ENCODE data around the gene KRTAP4-5.
"Not testable (repeated sequence)": the region's sequence is repeated elsewhere in the genome, so short reads cannot be mapped to it uniquely, and the experiment has no call there.

The KRTAP4-5 gene

DNA sequence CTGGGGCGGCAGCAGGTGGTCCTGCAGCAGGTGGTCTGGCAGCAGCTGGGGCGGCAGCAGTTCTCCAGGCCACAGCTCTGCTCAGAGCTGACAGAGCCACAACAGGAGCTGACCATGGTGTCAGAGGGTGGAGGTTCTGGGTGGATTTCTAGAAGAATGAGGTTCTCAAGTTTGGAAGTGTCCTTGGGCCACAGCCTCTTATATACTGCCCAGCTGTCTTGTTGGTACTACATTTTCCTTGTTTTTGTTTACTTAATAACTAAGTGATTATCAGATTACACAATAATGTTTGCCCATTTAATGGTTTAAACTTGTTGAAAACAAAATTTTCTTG, at the start of gene KRTAP4-5:
TSS of gene KRTAP4-5 (minus strand) at position 174 of the 334 bp plus-strand sequence. CDS start at position 116, 58 bp downstream.
- DNase-seq (ENCODE audit: low read depth in 3 of 3, low spot score in 1 of 3) = no peak

DNA sequence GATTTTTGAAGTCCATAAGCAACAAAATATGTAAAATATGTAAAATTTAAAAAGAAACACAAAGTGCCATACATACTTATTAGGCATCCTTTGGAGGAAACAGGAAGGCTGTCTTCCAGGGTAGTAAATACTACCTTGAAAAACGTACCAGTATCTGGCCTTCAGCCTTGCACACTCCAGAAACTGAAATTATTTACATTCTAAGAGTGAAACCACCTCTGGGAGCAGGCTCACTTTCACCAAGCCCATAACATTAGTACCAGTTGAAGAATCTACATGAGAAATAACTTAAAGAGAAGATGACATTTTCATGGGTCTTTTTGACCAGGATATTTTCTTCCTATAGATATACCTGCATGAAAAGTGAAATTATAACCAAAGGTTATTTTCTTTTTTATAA, 46.4 kb upstream of the KRTAP4-5 start:
- DNase-seq (ENCODE audit: low read depth in 3 of 3, low spot score in 1 of 3) = no peak

DNA sequence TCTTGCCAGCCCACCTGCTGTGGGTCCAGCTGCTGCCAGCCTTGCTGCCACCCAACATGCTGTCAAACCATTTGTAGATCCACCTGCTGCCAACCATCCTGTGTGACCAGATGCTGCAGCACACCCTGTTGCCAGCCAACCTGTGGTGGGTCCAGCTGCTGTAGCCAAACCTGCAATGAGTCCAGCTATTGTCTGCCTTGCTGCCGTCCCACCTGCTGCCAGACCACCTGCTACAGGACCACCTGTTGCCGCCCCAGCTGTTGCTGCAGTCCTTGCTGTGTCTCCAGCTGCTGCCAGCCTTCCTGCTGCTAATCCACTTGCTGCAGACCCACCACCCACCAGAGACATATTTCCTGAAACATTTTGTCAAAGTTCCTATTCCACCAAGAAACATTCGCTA, 40.7 kb upstream of the KRTAP4-5 start:
- no peak for DNase-seq (ENCODE audit: low read depth in 3 of 3, low spot score in 1 of 3)

DNA sequence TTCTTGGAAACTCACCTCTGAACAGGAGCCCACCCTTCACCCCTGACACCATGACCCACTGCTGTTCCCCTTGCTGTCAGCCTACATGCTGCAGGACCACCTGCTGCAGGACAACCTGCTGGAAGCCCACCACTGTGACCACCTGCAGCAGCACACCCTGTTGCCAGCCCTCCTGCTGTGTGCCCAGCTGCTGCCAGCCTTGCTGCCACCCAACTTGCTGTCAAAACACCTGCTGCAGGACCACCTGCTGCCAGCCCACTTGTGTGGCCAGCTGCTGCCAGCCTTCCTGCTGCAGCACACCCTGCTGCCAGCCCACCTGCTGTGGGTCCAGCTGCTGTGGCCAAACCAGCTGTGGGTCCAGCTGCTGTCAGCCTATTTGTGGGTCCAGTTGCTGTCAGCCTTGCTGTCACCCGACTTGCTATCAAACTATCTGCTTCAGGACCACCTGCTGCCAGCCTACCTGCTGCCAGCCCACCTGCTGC, 40.3 kb upstream of the KRTAP4-5 start, which contains the start of gene KRTAP9-1:
TSS of gene KRTAP9-1 (plus strand) at position 51 of the 482 bp plus-strand sequence. CDS start at position 51, 0 bp downstream.
- DNase-seq (ENCODE audit: low read depth in 3 of 3, low spot score in 1 of 3) = not testable (repeated sequence)

DNA sequence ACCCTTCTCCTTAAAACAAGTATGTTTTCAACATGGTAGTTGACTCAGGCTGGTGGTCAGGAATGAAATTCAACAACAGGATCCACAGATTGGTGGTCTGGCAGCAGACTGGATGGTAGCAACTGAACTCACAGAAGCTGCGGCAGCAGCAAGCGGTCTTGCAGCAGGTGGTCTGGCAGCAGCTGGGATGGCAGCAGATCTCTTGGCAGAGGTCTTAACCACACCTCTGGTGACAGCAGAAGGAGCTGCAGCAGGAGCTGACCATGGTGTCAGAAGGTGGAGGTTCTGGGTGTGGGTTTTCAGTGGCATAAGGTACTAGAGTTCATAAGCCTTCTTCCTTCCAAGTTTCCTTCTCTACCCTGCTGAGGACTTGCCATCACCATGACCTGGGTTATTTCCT, 37.2 kb upstream of the KRTAP4-5 start:
- no peak for DNase-seq (ENCODE audit: low read depth in 3 of 3, low spot score in 1 of 3)

DNA sequence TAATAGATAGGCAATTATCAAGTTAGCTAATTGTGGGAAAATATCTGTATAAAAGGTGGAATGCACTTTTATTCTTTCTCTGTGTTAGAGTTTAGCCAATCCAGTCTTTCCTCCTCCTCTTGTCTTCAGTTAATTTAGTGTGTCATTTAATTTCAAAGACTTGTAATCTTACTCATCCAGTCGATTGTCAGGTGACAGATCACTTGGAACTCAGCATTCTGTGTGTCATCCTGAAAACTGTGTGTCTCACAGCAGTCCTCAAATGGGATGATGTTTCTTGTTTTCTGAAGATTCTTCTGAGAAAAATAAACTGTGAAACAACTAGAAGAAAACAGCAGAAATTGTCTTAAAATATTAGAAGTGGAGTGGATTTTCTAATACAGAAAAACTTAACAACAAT, 35.4 kb upstream of the KRTAP4-5 start:
- no peak for DNase-seq (ENCODE audit: low read depth in 3 of 3, low spot score in 1 of 3)

DNA sequence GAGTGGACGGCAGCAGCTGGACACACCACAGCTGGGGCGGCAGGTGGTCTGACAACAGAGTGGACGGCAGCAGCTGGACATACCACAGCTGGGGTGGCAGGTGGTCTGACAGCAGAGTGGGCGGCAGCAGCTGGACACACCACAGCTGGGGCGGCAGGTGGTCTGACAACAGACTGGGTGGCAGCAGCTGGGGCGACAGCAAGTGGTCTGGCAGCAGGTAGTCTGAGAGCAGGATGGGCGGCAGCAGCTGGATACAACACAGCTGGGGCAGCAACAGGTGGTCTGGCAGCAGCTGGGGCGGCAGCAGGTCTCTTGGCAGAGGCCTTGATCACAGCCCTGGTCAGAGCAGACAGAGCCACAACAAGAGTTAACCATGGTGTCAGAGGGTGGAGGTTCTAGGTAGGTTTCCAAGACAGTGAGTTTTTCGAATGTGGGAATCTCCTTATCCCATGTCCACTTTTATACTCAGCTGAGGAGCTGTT, 34.9 kb upstream of the KRTAP4-5 start, which contains the start of gene KRTAP4-1:
TSS of gene KRTAP4-1 (minus strand) at position 432 of the 482 bp plus-strand sequence. CDS start at position 375, 57 bp downstream.
- no peak for DNase-seq (ENCODE audit: low read depth in 3 of 3, low spot score in 1 of 3)

DNA sequence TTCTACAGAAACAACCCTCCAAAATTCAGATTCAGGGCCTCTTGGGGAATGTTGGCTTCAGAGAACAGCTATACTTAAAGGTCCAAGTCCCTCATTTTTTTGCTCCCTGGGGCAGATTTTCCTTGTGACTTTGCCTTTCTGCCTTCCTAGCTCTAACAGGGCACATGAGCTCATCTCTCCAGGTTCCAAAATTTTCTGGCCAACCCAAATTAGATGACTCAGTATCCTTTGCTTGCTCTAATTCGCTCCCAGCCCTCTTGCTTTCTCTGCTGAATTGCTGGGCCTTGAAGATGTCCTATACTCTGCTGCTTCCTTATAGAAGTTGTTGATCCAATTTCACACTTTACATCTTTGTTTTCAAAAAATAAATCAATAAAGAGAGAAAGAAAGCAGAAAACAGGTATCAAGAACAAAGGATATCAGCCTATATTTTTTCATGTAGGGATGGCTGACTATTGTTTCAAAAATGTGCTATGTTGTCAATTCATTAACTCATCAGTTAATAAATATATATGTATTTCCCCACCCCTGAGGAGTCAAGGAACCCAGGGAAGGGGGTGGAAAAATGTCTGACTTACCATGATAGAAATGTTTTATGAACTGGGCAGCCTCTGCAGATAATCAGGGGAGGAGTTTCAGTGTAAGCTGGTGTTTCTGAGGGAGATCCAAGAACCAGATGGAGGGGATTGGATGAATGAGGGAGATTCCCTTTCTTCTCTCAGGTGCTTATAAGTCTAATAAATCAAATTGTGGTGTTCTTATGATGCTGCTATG, 29.4 kb upstream of the KRTAP4-5 start:
- no peak for DNase-seq (ENCODE audit: low read depth in 3 of 3, low spot score in 1 of 3)

DNA sequence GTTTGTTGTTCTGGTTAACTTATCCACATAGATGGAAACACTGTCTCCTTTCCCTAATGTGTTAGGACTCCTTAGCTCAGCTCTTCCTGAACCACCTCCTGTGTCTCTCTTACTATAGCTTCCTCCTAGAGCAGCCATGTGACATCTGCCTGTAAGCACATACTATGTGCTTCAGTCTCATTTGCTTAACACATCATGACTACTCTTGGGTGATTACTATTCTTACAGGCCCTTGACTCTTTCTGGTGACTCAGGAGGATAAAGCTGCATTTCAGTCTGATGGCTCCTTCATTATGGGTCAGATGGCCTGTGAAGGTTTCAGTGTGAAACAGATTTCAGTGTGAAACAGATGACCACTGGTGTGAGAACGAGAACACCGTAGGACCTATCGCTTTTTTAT, 28.7 kb upstream of the KRTAP4-5 start:
- no peak for DNase-seq (ENCODE audit: low read depth in 3 of 3, low spot score in 1 of 3)

DNA sequence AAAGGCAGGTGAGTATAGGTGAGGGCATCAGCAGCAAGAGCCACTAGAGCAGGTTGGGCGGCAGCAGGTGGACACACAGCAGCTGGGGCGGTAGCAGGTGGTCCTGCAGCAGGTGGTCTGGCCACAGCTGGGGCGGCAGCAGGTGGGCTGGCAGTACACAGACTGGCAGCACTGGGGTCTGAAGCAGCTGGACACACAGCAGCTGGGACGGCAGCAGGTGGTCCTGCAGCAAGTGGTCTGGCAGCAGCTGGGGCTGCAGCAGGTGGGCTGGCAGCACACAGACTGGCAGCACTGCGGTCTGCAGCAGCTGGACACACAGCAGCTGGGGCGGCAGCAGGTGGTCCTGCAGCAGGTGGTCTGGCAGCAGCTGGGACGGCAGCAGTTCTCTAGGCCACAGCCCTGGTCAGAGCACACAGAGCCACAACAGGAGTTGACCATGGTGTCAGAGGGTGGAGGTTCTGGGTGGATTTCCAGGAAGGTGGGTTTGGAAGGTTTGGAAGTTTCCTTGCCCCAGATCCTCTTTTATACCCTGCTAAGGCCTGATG, 28.2 kb upstream of the KRTAP4-5 start, which contains the start of gene KRTAP4-2:
TSS of gene KRTAP4-2 (minus strand) at position 495 of the 545 bp plus-strand sequence. CDS start at position 438, 57 bp downstream.
- no peak for DNase-seq (ENCODE audit: low read depth in 3 of 3, low spot score in 1 of 3)

DNA sequence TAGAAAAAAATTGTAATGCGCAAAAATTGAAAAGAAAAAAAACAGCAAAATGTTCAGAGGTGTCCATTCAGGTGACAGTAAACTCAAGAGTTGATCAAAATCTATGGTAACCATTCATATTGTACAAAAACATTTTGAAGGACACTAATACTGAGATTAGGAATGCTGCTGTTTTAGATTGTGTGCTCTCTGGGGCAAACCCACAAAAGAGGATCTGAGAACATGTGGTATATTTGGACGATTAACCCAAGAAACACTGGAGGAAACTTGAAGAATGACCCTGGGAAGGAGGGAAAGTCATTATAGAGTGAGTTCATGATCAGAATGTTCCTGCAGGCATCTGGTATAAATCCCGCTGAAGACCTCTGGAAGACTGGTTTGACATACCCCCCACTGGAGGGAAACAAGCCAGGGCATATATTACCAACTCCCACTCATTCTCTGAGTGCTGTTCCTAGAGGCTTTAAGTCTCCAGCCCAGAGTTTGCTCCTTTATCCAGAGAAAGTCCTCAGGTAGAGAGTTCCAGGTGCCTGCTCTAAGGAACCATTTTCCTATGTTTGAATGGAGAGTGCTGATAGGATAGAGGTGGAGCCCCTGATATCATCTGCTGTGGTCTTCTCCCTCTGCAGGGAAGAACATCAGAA, 27.2 kb upstream of the KRTAP4-5 start:
- no peak for DNase-seq (ENCODE audit: low read depth in 3 of 3, low spot score in 1 of 3)

DNA sequence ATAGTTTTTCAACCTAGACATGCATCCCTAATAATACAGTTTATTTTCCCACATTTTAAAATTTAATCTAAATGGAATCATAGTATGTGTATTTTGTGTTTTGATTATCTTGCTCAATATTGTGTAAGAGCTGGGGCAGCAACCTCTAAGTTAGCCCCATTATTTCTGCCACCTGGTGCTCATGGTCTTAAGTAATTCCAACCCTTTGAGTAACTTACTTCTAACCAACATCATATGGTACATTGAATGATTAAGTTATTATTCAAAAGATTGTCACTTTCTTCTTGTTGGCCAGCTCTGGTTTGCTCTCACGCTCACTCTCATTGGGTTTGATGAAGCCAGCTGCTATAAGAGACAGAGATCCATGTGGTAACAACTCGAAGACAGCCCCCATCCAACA, 22.3 kb upstream of the KRTAP4-5 start:
- DNase-seq (ENCODE audit: low read depth in 3 of 3, low spot score in 1 of 3) = no peak

DNA sequence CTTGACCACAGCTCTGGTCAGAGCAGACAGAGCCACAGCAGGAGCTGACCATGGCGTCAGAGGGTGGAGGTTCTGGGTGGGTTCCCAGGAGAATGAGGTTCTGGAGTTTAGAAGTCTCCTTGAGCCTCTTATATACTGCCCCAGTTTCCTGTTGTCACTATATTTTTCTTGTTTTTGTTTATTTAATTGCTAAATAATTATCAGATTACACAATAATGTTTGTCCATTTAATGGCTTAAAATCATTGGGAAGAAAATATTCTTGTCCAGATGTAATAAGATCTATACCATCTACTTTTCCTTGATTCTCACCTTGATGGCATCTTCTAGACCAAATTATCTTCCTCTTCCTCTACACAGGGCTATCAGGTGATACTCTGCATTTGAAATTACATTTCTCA, 18.5 kb upstream of the KRTAP4-5 start, which contains the start of gene KRTAP4-3:
TSS of gene KRTAP4-3 (minus strand) at position 101 of the 400 bp plus-strand sequence. CDS start at position 52, 49 bp downstream.
- no peak for DNase-seq (ENCODE audit: low read depth in 3 of 3, low spot score in 1 of 3)

DNA sequence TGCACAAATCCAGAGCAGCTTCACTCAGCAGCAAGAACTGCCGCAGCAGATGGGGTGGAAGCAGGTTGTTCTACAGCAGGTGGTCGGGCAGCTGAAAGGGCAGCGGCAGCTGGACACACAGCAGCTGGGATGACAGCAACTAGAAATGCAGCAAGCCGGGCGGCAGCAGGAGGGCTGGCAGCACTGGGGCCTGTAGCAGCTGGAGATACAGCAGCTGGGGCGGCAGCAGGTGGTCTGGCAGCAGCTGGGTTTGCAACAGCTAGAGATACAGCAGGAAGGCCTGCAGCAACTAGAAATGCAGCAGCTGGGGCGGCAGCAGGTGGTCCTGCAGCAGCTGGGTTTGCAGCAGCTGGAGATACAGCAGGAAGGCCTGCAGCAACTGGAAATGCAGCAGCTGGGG, 17.9 kb upstream of the KRTAP4-5 start:
- DNase-seq (ENCODE audit: low read depth in 3 of 3, low spot score in 1 of 3) = no peak

DNA sequence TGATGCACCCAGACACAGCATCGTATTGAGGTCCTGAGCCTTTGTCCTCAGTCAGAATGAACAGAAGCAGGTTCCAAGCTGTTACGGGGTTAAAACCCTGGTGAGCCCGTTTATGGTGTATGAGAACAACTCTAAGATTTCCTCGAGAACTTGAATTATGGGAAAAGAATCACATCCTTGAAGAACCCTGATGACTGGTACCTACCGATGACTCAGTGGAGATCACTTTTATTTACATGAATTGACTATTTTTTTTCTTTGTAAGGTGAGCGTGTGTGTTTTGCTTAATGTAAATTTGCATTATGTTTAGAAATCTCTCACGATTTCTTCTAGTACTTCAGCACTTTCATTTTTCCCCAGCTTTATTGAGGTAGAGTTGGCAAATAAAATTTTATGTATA, 14.2 kb upstream of the KRTAP4-5 start:
- no peak for DNase-seq (ENCODE audit: low read depth in 3 of 3, low spot score in 1 of 3)

DNA sequence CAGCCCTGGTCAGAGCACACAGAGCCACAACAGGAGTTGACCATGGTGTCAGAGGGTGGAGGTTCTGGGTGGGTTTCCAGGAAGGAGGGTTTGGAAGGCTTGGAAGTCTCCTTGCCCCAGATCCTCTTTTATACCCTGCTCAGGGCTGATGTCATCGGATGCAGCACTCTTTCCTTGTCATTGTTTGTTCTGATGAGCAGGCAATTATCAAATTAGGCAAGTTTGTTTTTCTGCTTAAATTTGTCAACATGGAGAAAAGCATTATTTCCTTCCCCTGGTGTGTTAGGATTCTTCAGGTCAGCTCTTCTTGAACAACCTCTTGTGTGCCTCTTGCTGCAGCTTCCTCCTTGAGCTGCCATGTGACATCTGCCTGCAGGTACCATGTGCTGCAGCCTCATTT, 11.0 kb upstream of the KRTAP4-5 start, which contains the start of gene KRTAP4-4:
TSS of gene KRTAP4-4 (minus strand) at position 101 of the 400 bp plus-strand sequence. CDS start at position 44, 57 bp downstream.
- no peak for DNase-seq (ENCODE audit: low read depth in 3 of 3, low spot score in 1 of 3)

DNA sequence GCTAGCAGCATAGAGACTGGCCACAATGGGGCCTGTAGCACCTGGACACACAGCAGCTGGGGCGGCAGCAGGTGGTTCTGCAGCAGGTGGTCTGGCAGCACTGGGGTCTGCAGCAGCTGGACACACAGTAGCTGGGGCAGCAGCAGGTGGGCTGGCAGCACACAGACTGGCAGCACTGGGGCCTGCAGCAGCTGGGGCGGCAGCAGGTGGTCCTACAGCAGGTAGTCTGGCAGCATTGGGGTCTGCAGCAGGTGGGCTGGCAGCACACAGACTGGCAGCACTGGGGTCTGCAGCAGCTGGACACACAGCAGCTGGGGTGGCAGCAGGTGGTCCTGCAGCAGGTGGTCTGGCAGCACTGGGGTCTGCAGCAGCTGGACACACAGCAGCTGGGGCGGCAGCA, 10.6 kb upstream of the KRTAP4-5 start:
- not testable (repeated sequence) for DNase-seq (ENCODE audit: low read depth in 3 of 3, low spot score in 1 of 3)

DNA sequence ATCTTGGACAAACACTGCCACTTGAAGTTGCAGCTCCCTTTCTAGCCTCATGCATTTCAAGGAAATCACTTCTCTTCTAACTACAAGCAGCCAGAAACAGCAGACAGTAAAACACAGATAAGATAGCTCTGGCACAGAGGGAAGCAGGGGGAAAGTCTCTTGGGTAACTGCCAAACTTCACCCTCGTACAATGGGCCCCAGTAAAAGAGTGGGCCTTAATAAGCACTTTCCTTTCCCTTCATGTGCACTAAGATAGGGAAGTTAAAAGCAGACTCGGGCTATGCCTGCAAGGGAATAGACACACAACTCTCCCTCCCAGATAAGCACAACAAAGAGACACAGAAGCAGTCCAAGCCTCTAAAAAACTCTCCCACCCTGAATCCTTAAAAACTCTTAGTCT, 4.2 kb upstream of the KRTAP4-5 start:
- DNase-seq (ENCODE audit: low read depth in 3 of 3, low spot score in 1 of 3) = no peak

DNA sequence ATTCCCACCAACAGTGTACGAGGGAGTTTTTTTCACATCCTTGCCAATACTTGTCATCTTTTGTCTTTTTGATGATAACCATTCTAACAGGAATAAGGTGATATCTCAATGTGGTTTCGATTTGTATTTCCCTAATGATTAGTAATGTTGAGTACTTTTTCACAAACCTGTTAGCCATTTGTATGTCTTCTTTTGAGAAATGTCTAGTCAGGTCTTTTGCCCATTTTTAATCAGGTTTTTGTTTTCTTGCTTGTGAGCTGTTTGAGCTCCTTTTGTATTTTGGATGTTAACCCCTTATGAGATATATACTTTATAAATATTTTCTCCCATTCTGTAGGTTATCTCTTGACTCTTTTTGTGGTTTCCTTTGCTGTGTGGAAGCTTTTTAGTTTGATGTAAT, 1.9 kb upstream of the KRTAP4-5 start:
- DNase-seq (ENCODE audit: low read depth in 3 of 3, low spot score in 1 of 3) = no peak

DNA sequence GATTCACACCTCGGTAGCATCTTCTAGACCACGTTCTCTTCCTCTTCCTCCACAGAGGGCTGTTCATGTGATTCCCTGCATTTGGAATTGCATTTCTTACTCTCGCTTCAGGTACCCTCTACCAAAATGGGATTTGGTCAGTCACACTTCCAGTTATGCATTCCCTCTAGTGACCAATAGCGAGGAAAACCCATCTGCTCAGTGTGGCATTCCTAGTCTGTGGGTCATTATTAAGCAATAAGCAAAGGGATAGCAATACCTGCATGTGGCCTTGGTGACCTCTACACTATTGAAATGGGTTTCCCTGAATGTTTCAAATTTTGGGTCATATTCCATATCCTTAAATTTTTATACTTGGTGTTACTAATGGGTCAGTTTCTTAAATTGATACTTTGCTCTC, 401 bp upstream of the KRTAP4-5 start:
- DNase-seq (ENCODE audit: low read depth in 3 of 3, low spot score in 1 of 3) = no peak

DNA sequence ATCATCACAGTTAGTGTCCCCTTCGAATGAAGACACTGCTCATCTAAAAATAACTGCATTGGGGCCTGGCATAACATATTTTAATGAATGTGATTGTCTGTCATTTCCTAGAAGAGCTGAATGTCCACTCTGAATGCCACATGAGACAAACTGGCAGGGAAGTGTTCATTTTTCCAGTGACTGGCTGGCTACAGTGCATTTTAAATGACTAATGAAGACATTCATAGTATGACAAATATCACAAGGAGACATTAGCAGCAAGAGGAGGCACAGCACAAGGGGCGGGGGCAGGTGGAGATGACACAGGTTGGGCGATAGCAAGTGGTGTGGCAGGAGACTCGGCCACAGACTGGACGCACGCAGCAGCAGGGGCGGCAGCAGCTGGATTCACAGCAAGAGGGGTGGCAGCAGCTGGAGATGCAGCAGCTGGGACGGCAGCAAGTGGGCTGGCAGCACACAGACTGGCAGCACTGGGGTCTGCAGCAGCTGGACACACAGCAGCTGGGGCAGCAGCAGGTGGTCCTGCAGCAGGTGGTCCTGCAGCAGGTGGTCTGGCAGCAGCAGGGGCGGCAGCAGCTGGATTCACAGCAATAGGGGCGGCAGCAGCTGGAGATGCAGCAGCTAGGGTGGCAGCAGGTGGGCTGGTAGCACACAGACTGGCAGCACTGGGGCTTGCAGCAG, 514 bp downstream of the KRTAP4-5 start:
- not testable (repeated sequence) for DNase-seq (ENCODE audit: low read depth in 3 of 3, low spot score in 1 of 3)
